Adrenal gland (tissue), 12 donors: ENCODE measurements around the gene ADAM15. TPM values are rescaled to one million over a fixed set of nuclear protein-coding genes. Genes with fewer than 3 reads are reported as not detected.
A peak's percentile ranks its signal among the peaks of the same experiment; 100 is the strongest.

Experiments used
- DNase-seq, 7 donors: peaks; one replicate each; pipeline ENCODE4 v3.0.0-alpha.2; 2019 to 2020
- H3K27ac ChIP-seq, 5 donors: fragments of 200-600 bp; sonication (generic) in 4 of 5; 1 replicate in 3 of 5; 2 replicates in 2 of 5; pipeline versions ENCODE4 v1.5.1 to v1.8.0; 2016 to 2020; ENCODE audit warnings: mild to moderate bottlenecking in 1 of 5
- H3K27me3 ChIP-seq: fragments of 200-600 bp; 2 replicates; pipeline ENCODE4 v1.8.0; 2021
- H3K36me3 ChIP-seq, 2 donors: fragments of 200-600 bp; replicated peaks in 1 of 2; 1 replicate in 1 of 2; 2 replicates in 1 of 2; pipeline versions ENCODE4 v1.5.1 to v1.8.0; 2018 to 2022
- H3K4me1 ChIP-seq, 2 donors: fragments of 200-600 bp; replicated peaks in 1 of 2; 1 replicate in 1 of 2; 2 replicates in 1 of 2; pipeline versions ENCODE4 v1.5.1 to v1.8.0; 2018 to 2021
- H3K4me3 ChIP-seq, 4 donors: fragments of 200-600 bp; sonication (generic) in 3 of 4; one replicate each; pipeline ENCODE4 v1.5.1; 2016 to 2018
- H3K9me3 ChIP-seq, 3 donors: fragments of 200-600 bp; sonication (generic) in 1 of 3; replicated peaks in 1 of 3; 1 replicate in 2 of 3; 2 replicates in 1 of 3; pipeline versions ENCODE4 v1.5.1 to v1.8.0; 2016 to 2021
- CTCF ChIP-seq, 6 experiments: fragments of 450-650 bp in 4 of 6; fragments of 200-600 bp in 2 of 6; sonication (generic) in 1 of 6; IDR thresholded peaks; 1 replicate in 5 of 6; 2 replicates in 1 of 6; pipeline versions ENCODE4 v1.5.1 to v1.8.0; 2016 to 2021; ENCODE audit warnings: antibody characterized with exemption in 6 of 6, mild to moderate bottlenecking in 2 of 6, moderate library complexity in 1 of 6
- POLR2A ChIP-seq, 2 donors: fragments of 450-650 bp; IDR thresholded peaks; one replicate each; pipeline ENCODE4 v1.6.1; 2017; ENCODE audit warnings: antibody characterized with exemption in 2 of 2, mild to moderate bottlenecking in 2 of 2, moderate library complexity in 1 of 2
- WGBS, 4 donors: extraction: QIAGEN DNeasy Blood & Tissue Kit in 2 of 4; methylation state at CpG; one replicate each; pipeline versions ENCODE4 v1.1.5 to v1.1.7; 2013 to 2017; 5-methylcytosine and 5-hydroxymethylcytosine counted together
- intact Hi-C, 2 donors: fragments of 100-400 bp; cut with DNase I; formaldehyde crosslinking; loops; one replicate each; pipeline versions ENCODE4 v1.14.1 to v1.15.0; 2022 to 2023
- polyA plus RNA-seq, 3 donors: library from polyadenylated mRNA; stranded (reverse); fragments of 200-250 nt in 2 of 3; fragments of 350-450 nt in 1 of 3; fragmentation: Illumina TruSeq in 1 of 3; extraction: RNeasy Lipid Tissue Mini Kit (QIAGEN cat#74804) in 1 of 3; gene quantifications; one replicate each; pipeline ENCODE4 v1.2.3, GENCODE V29; 2013 to 2014
- total RNA-seq, 9 donors: library from RNA; depleted of rRNA in 4 of 9; stranded (reverse); fragments of >200 nt in 4 of 9; fragments of 120-200 nt in 1 of 9; fragmentation: NEBNext Ultra II Directional in 1 of 9; extraction: Animal tissue kit (Norgen Biotek cat#: 25700) in 1 of 9; gene quantifications; one replicate each; pipeline versions ENCODE4 v1.1.0 to v1.2.4, GENCODE V29; 2013 to 2023
- donor health status: healthy with polysubstance abuse.
- donor health status: Bipolar disorder and iron deficiency.
- donor health status: DM: yes; HTN: yes; CAD: no.
- donor health status: DM: no; HTN: no; CAD: no.
- donor health status: DM: no; HTN: no; CAD: no.
- donor health status: DM: yes; HTN: yes; CAD: no.

The ADAM15 gene
- total and polyA plus RNA-seq, 12 donors, result 11.6 to 269 (median 59.3) TPM

- intact Hi-C loops, result loop anchor here in 1 of 2 donors (5.0 kb wide), 1 partner anchor 35 kb away; no protein-coding TSS in a partner anchor
- Histone ChIP-seq H3K27me3 (peaks cover 44% of the 10 kb centered on the region), H3K4me1 (peaks cover 39 to 65% of the 10 kb centered on the region in 2 donors), H3K4me3 (no peak overlapping the region), H3K36me3 (no peaks in the 10 kb centered on the region), H3K9me3 (no peaks in the 10 kb centered on the region), H3K27ac (no peak overlapping the region)
- TF ChIP-seq POLR2A (IDR thresholded peaks at IDR 0.05), result no peak
- no peak for TF ChIP-seq CTCF (IDR thresholded peaks at IDR 0.05)
- DNase-seq, result no peak
- 29 to 53% (median 38%) methylated on average over 13 to 36 of the region's 36 CpGs for WGBS, 4 donors
Observed at GRCh38 chr1:155082301-155083051, 31.4 kb downstream of the ADAM15 start.

GRCh38 chr1:155083052-155083541 lies 32.0 kb downstream of the ADAM15 start:
- H3K27me3 ChIP-seq, result peaks cover 44% of the 10 kb centered on the region
- no peak for DNase-seq
- no peak overlapping the region for H3K4me3 ChIP-seq
- no peaks in the 10 kb centered on the region for H3K36me3 ChIP-seq
- TF ChIP-seq POLR2A (IDR thresholded peaks at IDR 0.05) (no peak), CTCF (IDR thresholded peaks at IDR 0.05) (no peak)
- H3K27ac ChIP-seq, result no peak overlapping the region
- 60 to 75% (median 69%) methylated on average over 2 to 6 of the region's 6 CpGs for WGBS, 4 donors
- peaks cover 39 to 64% of the 10 kb centered on the region in 2 donors for H3K4me1 ChIP-seq
- H3K9me3 ChIP-seq, result no peaks in the 10 kb centered on the region
- intact Hi-C loops, result loop anchor here in 1 of 2 donors (5.0 kb wide), 1 partner anchor 36 kb away; no protein-coding TSS in a partner anchor

- peaks cover 44% of the 10 kb centered on the region for H3K27me3 ChIP-seq
Observed at GRCh38 chr1:155083865-155084721, 33.0 kb downstream of the ADAM15 start.

More at GRCh38 chr1:155083865-155084721, 33.0 kb downstream of the ADAM15 start:
- no peak for TF ChIP-seq CTCF (IDR thresholded peaks at IDR 0.05)
- TF ChIP-seq POLR2A (IDR thresholded peaks at IDR 0.05), result no peak
- 26 to 57% (median 29%) methylated on average over 8 to 21 of the region's 21 CpGs for WGBS, 4 donors
- H3K27ac ChIP-seq, result no peak overlapping the region
- H3K36me3 ChIP-seq, result no peaks in the 10 kb centered on the region
- H3K4me1 ChIP-seq, result peaks cover 31 to 54% of the 10 kb centered on the region in 2 donors
- intact Hi-C loops, result loop anchor here (2.0 to 5.0 kb wide), 2 partner anchors 21 to 37 kb away; partner anchors contain the start of gene EFNA4 (in 1 of the 2)
- H3K9me3 ChIP-seq, result no peaks in the 10 kb centered on the region
- DNase-seq, result peak; percentile 54 to 80 (median 66)
- peak overlapping the region in 1 of 4 donors; percentile 56 for H3K4me3 ChIP-seq
